Measurements from ENCODE around the gene UBAC2.

UBAC2 gene

DNA sequence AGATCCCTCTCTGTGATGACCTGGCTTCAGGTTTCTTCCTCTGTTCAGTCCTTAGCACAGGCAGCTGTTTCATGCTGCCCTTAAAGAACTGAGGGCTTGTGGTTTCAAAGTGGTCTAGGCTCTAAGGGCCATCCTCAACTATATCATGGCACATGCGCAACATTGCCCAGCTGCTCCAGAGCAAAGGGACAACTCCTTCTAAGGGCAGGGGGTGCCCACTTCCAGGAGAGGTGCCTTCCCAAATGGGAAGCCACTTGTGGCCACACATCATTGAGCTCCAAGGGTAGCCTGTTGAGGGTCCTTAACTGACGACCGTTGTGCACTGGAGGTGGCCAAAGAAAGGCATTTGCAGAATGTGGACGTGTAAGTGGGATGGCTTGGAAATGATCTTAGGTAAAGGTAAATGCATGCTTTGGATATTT is 99.3 kb downstream of the UBAC2 start:
- Histone ChIP-seq H3K27ac (no peak overlapping the region), H3K4me3 (no peak overlapping the region)
- no peak for DNase-seq (ENCODE audit: low spot score)
- TF ChIP-seq, protein P1, sequence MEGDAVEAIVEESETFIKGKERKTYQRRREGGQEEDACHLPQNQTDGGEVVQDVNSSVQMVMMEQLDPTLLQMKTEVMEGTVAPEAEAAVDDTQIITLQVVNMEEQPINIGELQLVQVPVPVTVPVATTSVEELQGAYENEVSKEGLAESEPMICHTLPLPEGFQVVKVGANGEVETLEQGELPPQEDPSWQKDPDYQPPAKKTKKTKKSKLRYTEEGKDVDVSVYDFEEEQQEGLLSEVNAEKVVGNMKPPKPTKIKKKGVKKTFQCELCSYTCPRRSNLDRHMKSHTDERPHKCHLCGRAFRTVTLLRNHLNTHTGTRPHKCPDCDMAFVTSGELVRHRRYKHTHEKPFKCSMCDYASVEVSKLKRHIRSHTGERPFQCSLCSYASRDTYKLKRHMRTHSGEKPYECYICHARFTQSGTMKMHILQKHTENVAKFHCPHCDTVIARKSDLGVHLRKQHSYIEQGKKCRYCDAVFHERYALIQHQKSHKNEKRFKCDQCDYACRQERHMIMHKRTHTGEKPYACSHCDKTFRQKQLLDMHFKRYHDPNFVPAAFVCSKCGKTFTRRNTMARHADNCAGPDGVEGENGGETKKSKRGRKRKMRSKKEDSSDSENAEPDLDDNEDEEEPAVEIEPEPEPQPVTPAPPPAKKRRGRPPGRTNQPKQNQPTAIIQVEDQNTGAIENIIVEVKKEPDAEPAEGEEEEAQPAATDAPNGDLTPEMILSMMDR (IDR thresholded peaks at IDR 0.05) = no peak

DNA sequence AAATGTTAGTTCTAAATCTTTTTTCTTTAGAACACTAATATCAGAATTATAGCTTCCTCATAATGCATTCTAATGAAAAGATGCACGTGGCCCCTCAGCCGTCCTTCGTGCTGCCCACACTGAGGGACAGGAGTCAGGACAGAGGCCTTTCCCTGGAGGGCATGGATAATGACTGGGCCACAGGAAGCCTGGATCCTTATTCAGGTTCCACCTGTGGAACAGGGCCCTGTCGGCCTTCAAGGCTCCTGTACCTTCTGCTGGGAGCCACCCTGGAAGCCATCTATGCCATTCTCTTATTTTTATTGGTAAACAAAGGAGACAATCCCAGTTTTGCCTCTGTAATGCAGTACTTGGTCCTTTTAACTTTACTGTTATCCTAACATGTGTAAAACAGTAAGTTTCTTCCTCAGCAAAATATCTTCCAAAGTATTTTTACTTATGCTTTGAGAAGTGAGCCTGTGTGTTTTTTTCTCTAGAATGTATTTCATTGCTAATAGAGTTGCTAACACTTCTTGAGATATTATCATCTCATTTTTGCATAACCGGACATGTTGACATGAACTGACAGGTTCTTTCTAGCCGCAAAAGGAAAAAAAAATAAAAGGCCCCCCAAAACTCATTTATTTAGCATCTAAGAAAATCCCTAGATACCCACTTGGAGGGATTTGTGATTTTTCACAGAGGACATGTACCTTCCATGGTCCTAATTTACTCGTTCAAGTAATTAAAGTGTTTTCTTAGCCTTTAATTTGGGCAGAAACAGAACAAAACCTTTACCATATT is 100.6 kb downstream of the UBAC2 start:
- Histone ChIP-seq H3K4me3 (no peak overlapping the region), H3K27ac (no peak overlapping the region)
- DNase-seq (ENCODE audit: low spot score) = no peak
- TF ChIP-seq, protein P1 (IDR thresholded peaks at IDR 0.05) = no peak

DNA sequence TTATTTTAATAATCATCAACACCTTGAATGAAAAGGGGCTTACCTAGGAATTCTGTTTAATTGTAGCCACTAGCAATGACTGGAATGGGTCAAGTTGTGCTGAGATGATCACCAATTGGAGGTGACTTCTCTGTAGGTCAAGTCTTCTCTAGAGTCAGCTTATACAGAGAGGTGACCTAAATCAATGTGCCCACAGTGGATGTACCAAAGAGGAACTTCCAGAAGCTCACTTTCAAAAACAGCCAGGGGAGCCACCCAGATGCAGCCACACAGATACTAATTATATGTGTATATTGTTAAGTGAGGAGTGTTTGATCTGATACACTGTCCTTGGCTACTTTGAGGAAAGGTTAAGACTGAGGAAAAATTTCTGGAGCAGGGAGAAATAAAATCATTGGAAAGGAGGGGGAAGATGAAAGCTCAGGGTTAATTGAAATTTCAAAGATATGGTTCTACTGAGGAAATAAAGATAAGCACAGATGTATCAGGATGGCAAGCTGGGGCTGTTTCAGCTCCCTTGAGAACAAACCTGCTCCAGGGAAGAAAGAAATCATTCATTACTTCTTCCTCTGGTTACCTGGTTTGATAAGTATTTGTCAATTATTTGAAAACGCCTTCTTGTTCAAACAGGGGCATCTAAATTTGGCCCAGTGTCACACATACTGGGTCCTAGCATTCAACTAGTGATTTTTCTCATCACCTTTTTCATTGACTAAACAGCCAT is 101.4 kb downstream of the UBAC2 start:
- H3K4me3 ChIP-seq = no peak overlapping the region
- H3K27ac ChIP-seq = no peak overlapping the region
- TF ChIP-seq, protein P1 (IDR thresholded peaks at IDR 0.05) = no peak
- no peak for DNase-seq (ENCODE audit: low spot score)

DNA sequence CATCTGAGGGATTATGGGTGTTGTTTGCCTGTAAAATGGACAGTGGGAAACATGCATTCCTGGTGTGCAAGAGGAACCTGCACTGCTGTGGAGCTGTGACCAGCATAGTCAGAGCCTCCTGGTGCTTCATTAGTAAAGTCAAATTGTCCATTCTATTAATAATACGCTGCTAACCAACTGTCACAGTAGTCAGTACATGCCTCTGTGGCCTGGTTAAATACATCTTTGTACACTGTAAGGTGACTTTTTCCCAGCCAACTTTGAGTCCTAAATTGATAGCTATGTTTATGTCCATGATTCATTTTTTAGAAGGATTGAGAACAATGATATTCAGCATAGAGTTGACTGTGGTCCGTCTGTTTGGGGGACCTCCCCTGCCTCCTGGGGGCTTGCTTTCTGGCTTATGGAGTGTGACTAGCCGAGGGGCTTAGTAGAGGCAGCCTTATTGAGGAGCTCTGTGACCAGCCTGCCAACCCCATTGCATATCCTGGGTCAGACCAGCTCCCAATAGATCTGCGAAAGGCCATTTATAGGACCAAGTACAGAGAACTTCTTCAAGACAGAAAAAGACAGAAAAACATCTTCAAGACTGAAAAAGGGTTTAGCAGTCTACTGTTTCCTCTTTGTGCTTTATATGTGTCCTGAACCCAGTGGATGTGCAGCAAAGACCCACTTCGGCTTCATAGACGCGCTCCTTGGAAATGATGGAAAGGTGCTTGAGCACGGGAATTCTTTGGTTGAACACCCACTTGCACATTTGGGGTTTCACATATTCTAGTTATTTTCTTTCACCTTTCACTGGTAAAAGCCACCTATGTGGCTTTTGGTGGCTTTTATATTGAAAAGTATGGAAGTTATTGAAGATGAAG is 102.2 kb downstream of the UBAC2 start:
- no peak for DNase-seq (ENCODE audit: low spot score)
- no peak overlapping the region for H3K4me3 ChIP-seq

DNA sequence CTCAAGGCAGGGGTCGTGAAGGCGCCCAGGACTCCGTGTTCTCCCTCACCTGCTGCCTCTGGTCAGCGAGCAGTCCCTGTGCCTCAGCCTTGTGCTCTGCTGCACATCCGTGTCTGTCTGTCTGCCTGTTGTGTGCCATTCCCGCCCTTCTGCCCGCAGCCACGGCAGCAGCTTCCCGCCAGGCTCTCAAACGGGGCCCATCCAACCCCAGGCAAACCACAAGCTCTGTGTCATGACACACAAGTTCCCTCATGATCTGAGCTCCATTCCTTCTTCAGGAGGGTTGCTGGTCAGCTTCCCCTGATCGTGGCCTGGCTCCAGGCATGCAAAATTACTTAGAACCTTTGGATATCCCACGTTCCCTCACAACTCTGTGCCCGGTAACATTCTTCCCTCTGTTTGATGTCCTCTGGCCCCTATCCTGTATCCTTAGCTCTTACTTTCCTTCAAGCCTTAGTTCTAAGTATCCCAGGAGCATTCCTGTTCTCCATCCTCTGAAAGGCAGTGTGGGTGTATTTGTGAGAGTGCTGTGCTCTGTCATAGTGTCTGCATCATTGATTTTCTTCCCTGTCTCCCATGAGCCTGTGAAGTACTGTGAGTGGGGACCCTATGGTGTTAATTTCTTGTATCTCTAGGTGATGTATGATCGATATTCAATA is 103.3 kb downstream of the UBAC2 start:
- peak overlapping the region; percentile 6 to 39 for H3K27ac ChIP-seq
- DNase-seq (ENCODE audit: low spot score) = no peak
- TF ChIP-seq, protein P1 (IDR thresholded peaks at IDR 0.05) = no peak
- peak overlapping the region; percentile 2 for H3K4me3 ChIP-seq

More for the DNA sequence above, 102.2 kb downstream of the UBAC2 start:
- TF ChIP-seq, protein P1 (IDR thresholded peaks at IDR 0.05) = no peak
- no peak overlapping the region for H3K27ac ChIP-seq

DNA sequence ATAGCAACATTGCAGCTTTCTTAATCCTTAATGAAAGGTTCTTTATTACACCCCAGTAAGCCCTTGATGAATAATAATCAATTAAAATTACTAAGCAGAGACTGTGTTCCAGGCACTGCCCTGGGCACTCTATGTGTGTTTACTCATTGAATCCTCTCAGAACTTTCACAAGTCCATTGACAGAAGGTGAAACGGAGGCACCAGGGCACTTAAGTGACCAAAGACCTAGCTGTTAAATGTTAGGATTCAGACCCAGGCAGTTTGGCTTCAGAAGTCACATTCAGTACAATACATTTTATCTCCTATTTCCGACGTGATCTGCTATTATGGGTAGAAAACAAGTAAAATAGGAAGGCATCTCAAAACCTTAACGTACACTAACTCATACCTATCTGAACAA is 103.9 kb downstream of the UBAC2 start:
- Histone ChIP-seq H3K27ac (peak overlapping the region in 1 of 2 donors; percentile 39), H3K4me3 (peak overlapping the region; percentile 2)
- DNase-seq (ENCODE audit: low spot score) = no peak
- TF ChIP-seq, protein P1 (IDR thresholded peaks at IDR 0.05) = no peak

All from coronary artery (tissue), 2 donors.